ENCODE data around the gene RNASEH2B.

GRCh38 chr13:50923272-50923671 lies 13.7 kb downstream of the RNASEH2B start:
- TF ChIP-seq POLR2A (IDR thresholded peaks at IDR 0.05; ENCODE audit: low read depth, low read length) (no peak), POLR2AphosphoS5 (IDR thresholded peaks at IDR 0.05; ENCODE audit: low read depth, low read length) (no peak), TAF1 (IDR thresholded peaks at IDR 0.05; ENCODE audit: borderline replicate concordance, low read depth, low read length) (no peak)

Data from GM12892 (cell line).